Inferior parietal cortex (tissue), 1 donor: ENCODE measurements around the gene AQP12A.
"Not testable (repeated sequence)": the region's sequence is repeated elsewhere in the genome, so short reads cannot be mapped to it uniquely, and the experiment has no call there.

Source experiments
- DNase-seq: peaks from one replicate; pipeline ENCODE4 v3.0.0-alpha.2; 2016; ENCODE audit errors: extremely low spot score

AQP12A gene

GRCh38 chr2:240691631-240692420, at the start of gene AQP12A:
AQP12A (plus strand) TSS chr2:240691866; CDS start chr2:240691914, 48 bp downstream.
- DNase-seq = not testable (repeated sequence)

DNA sequence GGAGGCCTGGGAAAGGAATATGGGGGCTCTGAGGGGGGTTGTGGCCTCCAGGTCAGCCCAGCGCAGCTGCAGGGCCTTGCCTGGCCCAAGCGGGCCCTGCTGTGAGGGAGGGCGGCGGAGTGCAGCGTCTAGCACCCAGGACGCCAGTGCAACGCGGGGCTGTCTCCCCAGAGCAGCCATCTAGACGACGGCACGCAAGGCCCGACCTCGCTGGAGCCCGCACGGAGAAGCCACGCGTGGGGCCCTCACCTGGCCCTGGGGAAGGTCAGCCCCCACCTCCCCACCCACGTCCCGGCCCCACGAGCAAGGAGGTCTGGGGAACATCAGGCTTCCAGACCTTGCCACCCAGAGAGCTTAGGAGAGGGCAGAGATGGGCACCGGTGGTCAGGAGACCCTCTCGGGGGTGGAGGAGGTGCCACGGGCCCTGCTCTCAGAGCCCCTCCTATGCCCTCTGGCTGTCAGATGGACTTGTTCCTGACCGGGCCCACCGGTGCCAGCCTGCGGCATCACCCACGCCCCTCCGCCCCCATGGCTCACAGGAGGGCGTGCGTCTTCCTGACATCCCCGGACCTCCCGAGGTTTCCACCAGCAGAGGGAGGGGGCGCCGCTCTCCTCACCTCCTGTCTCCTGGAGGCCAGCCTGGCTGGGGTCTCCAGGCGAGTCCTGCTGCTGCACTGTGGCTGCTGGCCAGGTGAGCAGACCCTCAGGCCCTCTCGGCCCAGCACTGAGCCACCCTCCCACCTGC, 49.4 kb upstream of the AQP12A start:
- DNase-seq = no peak

DNA sequence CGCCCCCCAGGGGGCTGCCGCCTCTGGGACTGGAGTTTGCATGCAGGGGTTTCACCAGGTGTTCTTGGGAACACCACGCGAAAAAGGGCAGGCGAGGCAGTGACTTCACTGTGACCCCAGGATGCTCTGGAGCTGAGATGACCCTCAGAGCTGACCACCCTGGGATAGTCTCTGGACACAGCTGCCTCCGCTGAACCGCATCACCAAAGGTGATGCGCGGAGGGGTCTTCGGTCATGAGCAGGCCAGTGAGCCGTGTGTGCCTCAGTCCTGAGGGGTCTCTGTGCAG, 48.9 kb upstream of the AQP12A start:
- DNase-seq = no peak

DNA sequence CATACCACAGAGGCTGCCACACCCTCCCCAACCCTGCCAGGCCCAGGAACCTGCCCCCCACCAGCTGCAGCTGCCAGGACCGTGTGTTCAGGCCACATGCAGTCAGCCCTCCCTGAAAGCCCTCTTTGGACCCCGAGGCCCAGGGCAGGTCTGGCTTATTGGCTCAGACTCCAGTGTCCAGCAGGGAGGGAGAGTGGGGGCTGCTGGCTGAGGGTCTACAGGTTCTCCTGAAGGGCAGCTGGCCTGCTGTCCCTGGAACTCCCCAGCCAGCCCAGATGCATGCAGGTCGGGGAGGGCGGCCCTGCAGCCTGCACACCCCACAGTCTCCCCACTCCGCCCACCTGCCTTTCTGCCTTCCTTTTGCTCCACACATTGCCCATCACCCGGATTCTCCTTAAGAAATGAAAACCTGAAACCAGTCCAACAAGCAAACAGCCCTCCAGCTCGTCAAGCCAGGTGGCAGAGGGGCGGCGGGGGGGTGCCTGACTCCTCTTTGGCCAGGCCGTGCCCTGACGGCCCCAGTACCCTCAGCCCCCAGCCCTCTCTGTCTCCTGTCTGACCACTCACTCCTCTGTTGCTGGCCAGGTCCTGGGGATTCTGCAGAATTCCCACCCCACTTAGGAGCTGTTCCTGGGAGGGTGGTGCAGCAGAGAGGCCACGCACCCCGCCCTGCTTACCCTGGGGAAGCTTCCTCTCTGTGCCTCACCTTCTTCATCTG, 48.4 kb upstream of the AQP12A start:
- no peak for DNase-seq

DNA sequence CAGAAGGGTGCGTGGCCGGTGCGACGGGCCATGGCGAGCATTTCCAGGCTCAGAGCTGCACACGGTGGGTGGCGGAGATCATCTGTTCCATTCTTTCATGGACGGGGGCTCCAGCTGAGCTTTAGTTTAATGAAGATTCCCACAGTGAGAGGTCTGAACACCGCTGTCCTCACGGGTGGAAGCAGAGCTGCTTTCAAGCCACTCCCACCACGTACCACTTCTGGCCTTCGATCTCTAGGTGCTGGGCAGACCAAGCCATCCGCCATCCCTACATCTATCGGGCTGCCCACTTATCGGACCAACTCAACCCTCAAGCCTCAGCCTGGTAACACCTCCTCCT, 47.9 kb upstream of the AQP12A start:
- no peak for DNase-seq

- DNase-seq = no peak
These were observed 47.5 kb upstream of the AQP12A start for GRCh38 chr2:240644171-240644651.

GRCh38 chr2:240644859-240645301, 46.8 kb upstream of the AQP12A start:
- DNase-seq = no peak

DNA sequence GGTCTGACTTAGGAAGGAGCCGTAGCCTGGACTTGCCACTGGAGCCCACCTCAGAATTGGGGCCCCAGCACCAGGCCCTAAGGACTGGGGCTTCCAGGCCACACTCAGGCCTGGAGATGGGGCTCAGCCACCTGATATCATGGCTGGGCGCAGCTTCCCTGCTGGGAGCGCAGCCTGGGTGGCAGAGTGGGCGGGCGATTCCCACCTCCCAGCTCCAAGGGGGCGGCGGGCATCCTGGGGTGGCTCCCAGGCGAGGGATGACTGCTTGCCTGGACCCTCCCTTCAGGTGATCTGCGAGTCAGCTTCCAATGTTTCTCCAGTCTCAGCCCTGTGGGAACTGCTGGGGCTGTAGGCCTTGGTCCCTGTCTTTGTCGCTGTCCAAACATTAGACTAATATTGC, 46.3 kb upstream of the AQP12A start:
- DNase-seq = no peak

- DNase-seq = no peak
These were observed 45.9 kb upstream of the AQP12A start for GRCh38 chr2:240645801-240646175.

GRCh38 chr2:240646176-240646899, 45.3 kb upstream of the AQP12A start:
- DNase-seq = no peak

DNA sequence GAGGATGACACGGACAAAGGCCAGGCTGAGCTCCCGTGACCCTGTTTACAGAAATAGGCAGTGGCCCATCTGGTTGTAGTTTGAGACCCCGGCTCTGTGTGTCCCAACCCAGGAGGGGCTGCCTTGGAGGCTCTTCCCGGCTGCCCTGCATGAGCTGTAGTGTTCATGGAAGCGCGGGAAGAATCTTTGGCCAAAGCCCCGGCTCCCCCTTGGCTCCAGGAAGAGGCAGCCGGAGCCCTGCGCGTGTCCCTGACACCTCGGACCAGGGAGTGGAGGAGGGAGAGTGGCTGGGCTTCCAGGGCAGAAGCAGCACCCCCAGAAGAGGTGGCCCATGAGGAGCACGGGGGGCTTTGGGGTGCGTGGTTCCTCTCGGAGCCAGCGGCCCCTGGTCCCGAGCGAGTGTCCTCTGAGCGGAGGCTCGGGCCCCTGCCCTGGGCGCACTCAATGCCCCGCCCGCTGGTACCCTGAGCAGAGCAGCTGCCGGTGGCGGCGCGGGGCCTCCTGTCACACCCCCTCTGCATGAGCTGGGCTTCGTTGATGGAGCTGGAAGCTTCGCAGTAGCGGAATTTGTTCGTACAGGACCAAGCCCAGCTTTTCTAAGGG, 44.7 kb upstream of the AQP12A start:
- DNase-seq = no peak

DNA sequence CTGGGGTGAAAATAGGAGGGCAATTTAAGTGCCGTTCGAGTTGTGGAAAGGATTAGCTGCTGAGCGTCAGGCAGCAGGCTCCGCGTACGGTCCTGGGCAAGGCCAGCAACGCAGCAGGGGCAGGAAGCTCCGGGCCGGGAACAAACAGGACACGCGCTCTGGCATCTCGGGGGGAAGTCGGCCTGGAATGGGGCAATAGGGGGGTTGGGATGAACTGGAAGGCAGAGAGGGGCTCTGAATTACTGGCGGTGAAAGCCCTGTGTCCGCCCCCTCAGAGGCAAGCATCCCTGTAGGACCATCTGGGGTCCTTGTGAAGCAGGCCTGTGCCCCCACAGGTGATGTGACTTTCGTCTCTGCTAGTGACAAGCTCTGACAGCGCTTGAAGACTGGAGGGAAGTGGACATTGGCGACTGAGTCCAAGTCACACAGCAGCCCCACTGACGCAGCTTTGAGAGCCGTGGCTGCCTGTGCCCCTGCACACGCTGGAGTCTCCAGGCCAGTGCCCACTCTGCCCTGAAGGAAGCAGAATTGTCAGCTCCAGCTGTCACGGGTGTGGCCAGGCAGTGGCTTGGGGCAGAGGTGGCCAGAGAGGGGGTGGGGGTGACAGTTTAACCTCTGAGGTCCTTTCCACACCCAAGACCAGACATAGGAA, 44.0 kb upstream of the AQP12A start:
- DNase-seq = no peak

- no peak for DNase-seq
These were observed 43.5 kb upstream of the AQP12A start for GRCh38 chr2:240648155-240648649.

DNA sequence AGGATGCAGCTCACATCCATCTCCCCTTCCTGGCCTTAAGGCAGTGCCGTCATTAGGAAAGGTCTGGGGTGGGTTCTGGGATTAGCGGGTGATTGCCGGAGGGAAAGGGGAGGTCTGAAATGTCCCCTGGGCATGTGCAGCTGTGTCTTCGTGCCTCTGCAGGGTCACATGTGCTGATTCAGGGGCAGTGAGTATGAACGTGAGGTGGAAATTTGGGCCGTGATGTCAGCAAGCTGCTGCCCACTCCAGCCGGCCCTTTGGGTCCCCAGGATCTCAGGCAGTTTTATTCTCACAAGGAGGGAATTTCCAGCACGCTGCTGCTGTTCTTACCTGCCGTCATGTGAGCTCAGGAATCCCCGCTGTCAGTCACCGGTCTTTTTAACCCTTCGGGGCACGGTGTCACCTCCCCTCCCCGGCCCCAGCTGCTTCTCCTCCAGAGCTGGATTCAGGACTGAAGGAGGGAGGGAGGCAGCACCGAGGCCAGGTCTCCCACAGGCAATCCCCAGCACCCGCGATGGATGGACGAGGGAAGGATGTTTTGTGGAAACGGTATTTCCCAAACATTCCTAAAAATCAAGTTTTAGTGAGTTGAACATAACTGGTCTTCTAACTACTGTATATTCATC, 42.9 kb upstream of the AQP12A start:
- DNase-seq = no peak

DNA sequence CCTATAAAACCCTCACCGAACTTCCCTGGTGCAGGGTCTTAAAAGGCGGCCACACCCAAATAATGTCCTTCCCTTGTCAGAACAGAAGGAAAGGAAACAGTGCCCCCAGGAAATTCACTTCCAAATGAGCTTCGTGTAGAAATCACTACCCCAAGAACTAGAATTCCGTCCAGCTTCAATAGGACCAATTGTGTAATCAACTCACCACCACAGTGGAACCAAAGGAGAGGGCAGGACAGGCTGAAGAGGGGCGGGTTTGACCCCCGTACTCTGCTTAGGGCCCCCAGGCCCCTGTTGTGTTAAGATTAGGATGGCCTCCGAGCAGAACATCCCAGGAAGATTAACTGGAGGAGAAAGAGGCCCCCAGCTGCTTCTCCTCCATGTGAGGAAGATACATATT, 42.3 kb upstream of the AQP12A start:
- DNase-seq = no peak

DNA sequence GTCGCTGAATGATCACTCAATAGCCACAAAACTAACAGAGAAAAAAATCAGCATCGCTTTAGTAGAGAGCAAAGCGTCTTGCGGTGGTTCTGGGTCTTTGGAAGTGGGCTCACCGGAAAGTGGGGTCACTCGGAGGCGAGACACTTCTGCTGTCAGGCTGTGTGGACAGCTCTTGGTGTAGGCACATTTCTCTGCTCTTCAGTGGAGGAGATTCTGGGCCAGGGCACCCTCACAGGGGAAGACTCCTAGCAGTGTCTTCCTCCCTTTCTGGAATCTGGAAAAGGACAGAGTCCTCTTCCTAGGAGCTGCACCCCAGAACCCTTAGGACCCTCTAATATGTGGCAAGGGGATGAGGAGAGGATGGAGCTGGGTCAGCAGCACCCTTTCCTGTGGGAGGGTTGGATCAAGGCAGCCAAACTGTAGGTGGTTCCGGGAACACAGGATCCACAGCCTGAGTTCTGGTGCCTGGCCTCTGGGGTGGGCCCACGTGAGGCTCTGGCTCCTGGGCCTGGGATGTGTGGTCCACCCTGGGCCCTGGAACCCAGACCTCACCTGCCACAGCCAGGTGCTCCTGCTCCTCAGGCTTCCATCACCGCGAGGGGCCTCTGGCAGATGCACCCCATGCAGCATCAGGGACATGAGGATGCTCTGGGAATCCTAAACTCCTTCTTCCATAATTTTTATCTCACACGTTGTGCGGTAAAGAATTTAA, 41.3 kb upstream of the AQP12A start:
- DNase-seq = no peak

DNA sequence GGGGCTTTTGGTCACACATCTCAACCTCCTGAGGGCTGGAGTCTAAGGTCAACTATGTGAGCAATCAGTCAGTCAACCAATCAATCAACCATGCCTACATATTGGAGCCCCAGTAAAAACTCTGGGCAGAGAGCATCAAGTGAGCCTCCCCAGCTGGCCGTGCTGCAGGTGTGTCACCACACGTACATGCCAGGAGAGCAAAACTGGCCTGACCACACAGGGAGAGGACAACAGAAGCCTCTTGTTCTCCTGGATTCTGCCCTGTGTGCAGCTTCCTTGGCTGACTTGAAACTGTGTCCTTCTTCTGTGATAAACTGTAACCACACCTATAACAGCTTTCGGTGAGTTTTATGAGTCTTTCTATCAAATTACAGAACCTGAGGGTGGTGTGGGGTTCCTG, 40.5 kb upstream of the AQP12A start:
- no peak for DNase-seq

- DNase-seq = no peak
These were observed 35.5 kb upstream of the AQP12A start for GRCh38 chr2:240655931-240656886.

DNA sequence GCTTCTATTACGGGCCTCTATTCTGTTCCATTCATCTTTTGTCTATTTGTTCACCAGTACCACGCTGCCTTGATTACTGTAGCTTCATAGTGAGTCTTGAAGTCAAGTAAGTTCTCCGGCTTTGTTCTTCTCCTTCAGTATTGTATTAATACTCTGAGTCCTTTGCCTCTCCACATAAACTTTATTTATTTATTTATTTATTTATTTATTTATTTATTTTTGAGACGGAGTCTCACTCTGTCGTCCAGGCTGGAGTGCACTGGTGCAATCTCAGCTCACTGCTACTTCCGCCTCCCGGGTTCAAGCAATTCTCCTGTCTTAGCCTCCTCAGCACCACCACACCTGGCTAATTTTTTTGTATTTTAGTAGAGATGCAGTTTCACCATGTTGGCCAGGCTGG, 31.8 kb upstream of the AQP12A start:
- not testable (repeated sequence) for DNase-seq
